Measurements from ENCODE around the gene TICAM2.

Gene TICAM2

DNA sequence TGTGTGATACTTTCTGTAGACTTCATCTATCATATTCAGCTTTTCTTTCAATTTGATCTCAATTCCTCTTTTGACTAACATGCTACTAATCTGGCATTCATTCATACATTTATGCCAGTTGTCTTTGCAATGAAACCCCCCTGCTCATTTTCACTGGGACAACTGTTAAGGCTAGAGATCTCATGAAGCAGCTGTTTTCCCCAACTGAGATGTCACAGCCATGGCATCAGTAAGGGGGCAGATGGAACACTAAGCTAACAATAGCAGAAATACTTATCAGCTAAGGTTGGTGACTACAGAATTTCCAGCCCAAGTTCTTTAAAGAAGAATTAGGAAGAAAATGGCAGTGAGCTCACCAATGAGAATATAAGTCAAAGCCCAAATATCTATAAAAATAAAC lies 14.2 kb upstream of the TICAM2 start:
- TF ChIP-seq, protein P1, sequence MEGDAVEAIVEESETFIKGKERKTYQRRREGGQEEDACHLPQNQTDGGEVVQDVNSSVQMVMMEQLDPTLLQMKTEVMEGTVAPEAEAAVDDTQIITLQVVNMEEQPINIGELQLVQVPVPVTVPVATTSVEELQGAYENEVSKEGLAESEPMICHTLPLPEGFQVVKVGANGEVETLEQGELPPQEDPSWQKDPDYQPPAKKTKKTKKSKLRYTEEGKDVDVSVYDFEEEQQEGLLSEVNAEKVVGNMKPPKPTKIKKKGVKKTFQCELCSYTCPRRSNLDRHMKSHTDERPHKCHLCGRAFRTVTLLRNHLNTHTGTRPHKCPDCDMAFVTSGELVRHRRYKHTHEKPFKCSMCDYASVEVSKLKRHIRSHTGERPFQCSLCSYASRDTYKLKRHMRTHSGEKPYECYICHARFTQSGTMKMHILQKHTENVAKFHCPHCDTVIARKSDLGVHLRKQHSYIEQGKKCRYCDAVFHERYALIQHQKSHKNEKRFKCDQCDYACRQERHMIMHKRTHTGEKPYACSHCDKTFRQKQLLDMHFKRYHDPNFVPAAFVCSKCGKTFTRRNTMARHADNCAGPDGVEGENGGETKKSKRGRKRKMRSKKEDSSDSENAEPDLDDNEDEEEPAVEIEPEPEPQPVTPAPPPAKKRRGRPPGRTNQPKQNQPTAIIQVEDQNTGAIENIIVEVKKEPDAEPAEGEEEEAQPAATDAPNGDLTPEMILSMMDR (conservative IDR thresholded peaks at IDR 0.05; ENCODE audit: low read depth) = no peak
- POLR2A ChIA-PET (ENCODE audit: low non-redundant PET) = no interaction called here
- H3K27ac ChIP-seq = no peak overlapping the region
- CTCF ChIA-PET = interaction anchor here (0.5 to 0.7 kb wide), 6 partner anchors 125 to 1551 kb away, joined by 3 to 6 read pairs (median 4); no protein-coding TSS in a partner anchor
- DNase-seq (ENCODE audit: low spot score) = no peak

- no peak for DNase-seq (ENCODE audit: low spot score)
- H3K27ac ChIP-seq = no peak overlapping the region
- TF ChIP-seq, protein P1 (conservative IDR thresholded peaks at IDR 0.05; ENCODE audit: low read depth) = no peak
- POLR2A ChIA-PET (ENCODE audit: low non-redundant PET) = no interaction called here
- CTCF ChIA-PET = interaction anchor here (0.6 kb wide), 1 partner anchor 302 kb away, joined by 4 read pairs; no protein-coding TSS in a partner anchor
Observed at GRCh38 chr5:115611873-115612272, 9.6 kb upstream of the TICAM2 start.

DNA sequence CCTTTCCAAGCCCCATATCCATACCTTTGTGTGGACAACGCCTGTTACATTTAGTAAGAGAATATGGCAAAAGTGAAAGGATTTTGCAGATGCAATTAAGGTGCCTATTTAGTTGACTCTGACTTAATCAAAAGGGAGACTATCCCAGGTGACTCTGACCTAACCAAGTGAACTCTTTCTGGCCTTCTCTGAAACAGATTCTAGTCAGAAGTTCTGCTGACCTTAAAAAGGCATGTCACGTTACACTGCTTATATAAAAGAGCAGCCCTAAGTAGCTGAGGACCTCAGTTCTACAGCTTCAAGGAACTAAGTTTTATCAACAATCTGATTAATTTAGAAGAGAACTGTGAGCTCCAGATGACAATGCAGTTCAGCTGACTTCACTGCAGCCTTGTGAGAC lies 5.7 kb upstream of the TICAM2 start:
- H3K27ac ChIP-seq = no peak overlapping the region
- DNase-seq (ENCODE audit: low spot score) = no peak
- ChIA-PET CTCF (no interaction called here), POLR2A (ENCODE audit: low non-redundant PET) (no interaction called here)
- TF ChIP-seq, protein P1 (conservative IDR thresholded peaks at IDR 0.05; ENCODE audit: low read depth) = no peak

DNA sequence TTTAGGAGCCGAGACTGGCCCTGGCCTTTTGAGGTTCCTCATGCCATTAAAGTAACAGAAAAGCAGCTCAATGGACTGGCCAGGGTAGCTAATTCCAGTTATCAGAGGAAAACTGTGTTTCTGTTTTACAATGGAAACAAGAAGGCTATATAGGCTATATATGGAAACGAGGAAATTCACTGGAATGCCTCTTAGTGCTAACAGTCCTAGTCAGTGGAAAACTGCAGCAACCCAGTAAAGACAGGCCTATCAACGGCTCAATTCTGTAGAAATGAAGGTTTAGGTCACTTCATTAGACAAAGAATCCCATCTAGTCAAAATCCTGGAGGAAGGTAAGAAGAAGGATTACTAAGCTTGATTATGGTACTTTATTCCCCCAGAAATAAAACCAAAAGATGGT lies 3.2 kb upstream of the TICAM2 start:
- POLR2A ChIA-PET (ENCODE audit: low non-redundant PET) = no interaction called here
- TF ChIP-seq, protein P1 (conservative IDR thresholded peaks at IDR 0.05; ENCODE audit: low read depth) = no peak
- no peak overlapping the region for H3K27ac ChIP-seq
- no peak for DNase-seq (ENCODE audit: low spot score)
- CTCF ChIA-PET = interaction anchor here (1.0 to 1.2 kb wide), 2 partner anchors 9 to 240 kb away, joined by 3 read pairs; no protein-coding TSS in a partner anchor

DNA sequence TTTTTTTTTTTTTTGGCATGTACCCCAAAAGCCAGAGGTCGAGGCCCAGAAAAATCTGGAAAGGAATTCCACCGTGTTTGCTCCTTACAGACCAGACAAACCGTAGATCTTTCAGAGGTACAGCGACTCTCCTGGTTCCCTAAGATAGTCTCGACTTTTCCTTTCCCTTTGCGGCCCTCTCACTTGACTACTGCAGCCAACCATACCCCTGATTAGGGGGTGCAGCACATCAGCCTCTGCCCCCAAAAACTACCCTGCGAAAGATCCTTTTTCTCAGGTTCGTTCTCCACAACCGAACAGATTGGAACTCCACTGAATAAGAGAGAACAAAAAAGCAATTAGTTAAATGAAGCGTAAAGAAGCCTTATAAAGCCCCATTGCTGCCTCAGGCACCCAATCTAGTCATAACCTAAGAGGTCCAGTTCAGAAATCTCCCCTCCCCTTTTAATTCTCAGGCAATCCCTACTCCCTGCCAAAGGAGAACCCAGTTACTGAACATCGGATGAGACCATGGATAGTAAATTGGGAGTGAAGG lies 379 bp upstream of the TICAM2 start:
- CTCF ChIA-PET = interaction anchor here (0.7 to 1.1 kb wide), 3 partner anchors 13 to 534 kb away, joined by 3 to 4 read pairs (median 4); no protein-coding TSS in a partner anchor
- DNase-seq (ENCODE audit: low spot score) = no peak
- peak overlapping the region; percentile 81 for H3K27ac ChIP-seq
- TF ChIP-seq, protein P1 (conservative IDR thresholded peaks at IDR 0.05; ENCODE audit: low read depth) = no peak
- POLR2A ChIA-PET (ENCODE audit: low non-redundant PET) = no interaction called here

DNA sequence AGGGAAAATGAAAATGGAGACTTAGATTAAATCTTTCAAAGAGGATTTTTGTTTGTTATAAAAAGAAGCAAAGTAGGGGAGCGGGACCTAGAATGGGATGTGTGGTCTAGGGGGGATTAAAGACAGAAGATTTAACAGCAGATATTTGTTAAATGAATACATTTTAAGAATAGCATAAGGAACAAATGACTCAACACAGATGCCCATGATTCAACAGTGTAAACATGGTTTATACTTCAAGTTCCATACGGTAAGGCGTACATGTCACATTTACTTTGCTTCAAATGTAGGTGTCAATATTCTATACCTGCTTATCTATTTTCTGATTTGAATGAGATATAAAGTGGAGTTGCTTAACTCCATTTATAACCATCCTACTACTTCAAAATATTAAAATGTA lies 1.5 kb downstream of the TICAM2 start:
- ChIA-PET CTCF (no interaction called here), POLR2A (ENCODE audit: low non-redundant PET) (no interaction called here)
- H3K27ac ChIP-seq = no peak overlapping the region
- DNase-seq (ENCODE audit: low spot score) = no peak
- TF ChIP-seq, protein P1 (conservative IDR thresholded peaks at IDR 0.05; ENCODE audit: low read depth) = no peak

Data from RWPE1 (cell line).